Ishikawa (cell line): ENCODE data around the gene STRADA.

Source experiments
- TAF1 ChIP-seq: IDR thresholded peaks from 2 replicates; pipeline ENCODE4 v1.6.1; 2012; ENCODE audit warnings: low read depth, mild to moderate bottlenecking
- TF ChIP-seq, protein P1 (sequence below): IDR thresholded peaks from 2 replicates; pipeline ENCODE4 v1.6.1; 2012; ENCODE audit warnings: low read depth, mild to moderate bottlenecking

DNA sequence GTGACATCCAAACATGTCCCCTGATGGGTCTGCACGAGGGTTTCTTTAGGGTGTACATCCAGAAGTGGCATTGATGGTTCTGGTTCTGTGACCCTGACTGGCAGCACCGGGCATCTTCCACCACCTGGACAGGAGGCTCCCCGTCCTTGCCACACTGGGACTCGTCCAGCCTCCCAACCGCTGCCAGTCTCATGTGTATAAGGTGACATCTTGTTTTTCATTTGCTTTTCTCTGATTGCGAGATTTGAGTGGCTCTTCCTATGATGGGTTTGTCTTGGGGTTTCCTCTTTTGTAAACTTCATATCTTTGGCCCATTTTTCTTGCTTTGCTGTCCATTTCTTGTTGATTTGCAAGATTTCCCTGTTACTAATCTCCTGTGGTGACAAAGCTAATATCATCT lies 32.5 kb downstream of the STRADA start:
- no peak for TF ChIP-seq TAF1
- TF ChIP-seq, protein P1, sequence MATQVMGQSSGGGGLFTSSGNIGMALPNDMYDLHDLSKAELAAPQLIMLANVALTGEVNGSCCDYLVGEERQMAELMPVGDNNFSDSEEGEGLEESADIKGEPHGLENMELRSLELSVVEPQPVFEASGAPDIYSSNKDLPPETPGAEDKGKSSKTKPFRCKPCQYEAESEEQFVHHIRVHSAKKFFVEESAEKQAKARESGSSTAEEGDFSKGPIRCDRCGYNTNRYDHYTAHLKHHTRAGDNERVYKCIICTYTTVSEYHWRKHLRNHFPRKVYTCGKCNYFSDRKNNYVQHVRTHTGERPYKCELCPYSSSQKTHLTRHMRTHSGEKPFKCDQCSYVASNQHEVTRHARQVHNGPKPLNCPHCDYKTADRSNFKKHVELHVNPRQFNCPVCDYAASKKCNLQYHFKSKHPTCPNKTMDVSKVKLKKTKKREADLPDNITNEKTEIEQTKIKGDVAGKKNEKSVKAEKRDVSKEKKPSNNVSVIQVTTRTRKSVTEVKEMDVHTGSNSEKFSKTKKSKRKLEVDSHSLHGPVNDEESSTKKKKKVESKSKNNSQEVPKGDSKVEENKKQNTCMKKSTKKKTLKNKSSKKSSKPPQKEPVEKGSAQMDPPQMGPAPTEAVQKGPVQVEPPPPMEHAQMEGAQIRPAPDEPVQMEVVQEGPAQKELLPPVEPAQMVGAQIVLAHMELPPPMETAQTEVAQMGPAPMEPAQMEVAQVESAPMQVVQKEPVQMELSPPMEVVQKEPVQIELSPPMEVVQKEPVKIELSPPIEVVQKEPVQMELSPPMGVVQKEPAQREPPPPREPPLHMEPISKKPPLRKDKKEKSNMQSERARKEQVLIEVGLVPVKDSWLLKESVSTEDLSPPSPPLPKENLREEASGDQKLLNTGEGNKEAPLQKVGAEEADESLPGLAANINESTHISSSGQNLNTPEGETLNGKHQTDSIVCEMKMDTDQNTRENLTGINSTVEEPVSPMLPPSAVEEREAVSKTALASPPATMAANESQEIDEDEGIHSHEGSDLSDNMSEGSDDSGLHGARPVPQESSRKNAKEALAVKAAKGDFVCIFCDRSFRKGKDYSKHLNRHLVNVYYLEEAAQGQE: no peak
